ENCODE results near the gene C1S.

- TF ChIP-seq CTCF (IDR thresholded peaks at IDR 0.05) (no peak), EZH2 (IDR thresholded peaks at IDR 0.05; ENCODE audit: borderline replicate concordance, insufficient read depth, low read depth, low read length, poor library complexity, severe bottlenecking) (no peak)
Measured at GRCh38 chr12:7106082-7106481, 45.6 kb downstream of the C1S start.
